HG03342 (cell line): ENCODE measurements around the gene SLC43A3.

ENCODE experiments used
- ATAC-seq: cut with Tn5 transposase; IDR thresholded peaks from one replicate; pipeline ENCODE4 v1.9.1; 2021; ENCODE audit warnings: mild to moderate bottlenecking, moderate library complexity; ENCODE audit not compliant: unreplicated experiment

The SLC43A3 gene

DNA sequence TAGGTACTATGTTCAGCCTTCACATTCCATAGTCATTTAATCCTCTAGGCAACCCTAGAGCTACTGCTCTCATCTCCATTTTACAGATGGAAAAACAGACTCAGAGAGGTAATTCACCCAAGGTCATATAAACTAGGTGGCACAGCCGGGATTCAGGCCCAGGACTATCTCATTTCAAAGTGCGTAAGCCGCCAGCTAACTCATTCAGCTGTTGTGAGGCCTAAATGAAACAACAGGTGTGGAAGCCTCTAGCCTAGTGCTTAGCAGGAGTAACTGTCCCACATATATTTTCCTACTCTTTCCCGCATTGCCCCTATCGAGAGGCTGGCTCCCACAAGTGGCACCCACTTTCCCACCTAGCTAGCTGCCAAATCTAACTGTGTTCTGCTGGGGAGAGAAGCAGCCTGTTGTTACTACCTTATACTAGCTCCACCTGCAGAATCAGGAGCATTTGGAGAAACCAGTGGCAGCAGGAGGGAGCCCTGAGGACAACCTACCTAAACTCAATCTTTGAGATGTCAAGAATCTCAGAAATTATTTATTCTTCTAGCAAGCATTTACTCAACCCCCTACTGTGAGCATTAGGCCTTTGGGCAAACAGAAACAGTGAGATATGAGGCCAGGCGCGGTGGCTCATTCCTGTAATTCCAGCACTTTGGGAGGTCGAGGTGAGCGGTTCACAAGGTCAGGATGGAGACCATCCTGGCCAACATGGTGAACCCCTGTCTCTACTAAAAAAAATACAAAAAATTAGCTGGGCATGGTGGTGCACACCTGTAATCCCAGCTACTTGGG lies 66.8 kb downstream of the SLC43A3 start:
- ATAC-seq = no peak

DNA sequence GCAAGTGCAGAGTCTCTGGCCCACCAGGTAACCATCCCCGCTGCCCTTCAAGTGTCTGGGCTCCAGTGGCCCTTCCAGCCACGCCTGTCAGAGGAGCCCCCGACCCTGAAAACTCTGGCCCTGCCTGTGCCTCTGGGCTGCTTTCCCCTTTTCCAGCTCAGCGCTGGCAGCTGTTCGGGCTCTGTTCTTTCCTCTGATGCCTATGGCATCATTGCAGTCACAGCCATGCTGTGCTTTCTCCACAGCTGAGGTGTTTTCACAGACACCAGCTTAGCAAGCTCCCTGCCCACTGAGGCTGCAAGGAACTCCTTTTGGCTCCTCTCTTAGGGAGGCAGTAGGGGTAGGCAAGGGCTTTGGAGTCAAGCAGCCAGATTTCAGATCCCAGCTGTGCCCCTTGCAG lies 67.5 kb downstream of the SLC43A3 start:
- ATAC-seq = no peak

DNA sequence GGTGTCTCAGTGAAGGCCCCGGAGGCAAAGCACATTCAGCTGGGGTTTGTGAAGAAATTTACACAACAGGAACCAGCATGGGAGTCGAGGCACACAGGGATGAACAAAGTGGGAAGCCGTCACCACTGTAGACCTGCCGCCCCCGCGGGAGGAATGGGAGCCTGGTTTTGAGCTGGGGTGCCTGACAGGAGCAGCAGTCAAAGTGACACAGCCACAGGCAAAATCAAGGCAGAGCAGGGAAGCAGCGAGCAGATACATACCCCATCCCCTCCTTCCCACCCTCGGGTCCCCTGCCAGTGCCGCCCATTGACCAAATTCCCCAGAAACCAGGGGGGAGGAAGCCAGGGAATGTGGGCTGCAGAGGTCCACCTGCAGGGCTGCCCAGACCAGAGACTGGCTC lies 67.9 kb downstream of the SLC43A3 start:
- no peak for ATAC-seq

DNA sequence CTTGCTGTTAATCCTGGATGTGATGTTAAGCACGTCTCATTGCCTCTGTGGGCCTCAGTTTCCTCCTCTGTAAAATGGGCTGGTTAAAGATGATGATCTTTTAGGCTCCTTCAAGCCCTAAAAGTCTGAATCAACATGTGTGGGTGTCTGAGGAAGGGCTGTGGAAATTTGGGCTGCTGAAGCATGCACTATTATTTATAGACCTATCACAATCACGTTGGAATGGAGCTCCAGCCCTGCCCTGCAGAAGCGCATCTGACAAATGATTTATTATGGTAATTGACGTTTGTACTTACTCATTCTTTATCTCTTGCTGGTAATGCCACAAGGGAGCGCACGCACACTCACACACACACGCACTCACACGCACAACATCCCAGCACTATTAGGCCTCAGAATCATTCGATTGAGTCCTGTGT lies 68.4 kb downstream of the SLC43A3 start:
- no peak for ATAC-seq

DNA sequence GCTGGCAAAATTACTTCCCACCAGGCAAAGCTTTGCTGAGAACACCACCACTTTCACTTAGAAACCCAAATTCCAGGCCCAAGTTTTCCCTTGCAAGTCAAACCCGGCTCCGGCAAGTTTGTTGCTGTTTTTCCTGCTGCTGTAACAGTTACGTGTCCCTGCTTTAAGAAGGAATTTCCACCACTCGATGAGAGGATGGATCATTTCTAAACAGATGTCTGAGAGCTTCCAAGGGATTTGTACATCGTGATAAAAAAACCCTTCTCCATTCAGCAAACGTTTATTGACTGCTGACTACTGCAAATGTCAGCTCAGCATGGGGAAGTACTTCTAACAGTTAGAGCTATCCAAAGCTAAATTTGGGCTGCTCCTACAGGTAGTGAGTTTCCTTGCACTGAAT lies 69.1 kb downstream of the SLC43A3 start:
- ATAC-seq = no peak

DNA sequence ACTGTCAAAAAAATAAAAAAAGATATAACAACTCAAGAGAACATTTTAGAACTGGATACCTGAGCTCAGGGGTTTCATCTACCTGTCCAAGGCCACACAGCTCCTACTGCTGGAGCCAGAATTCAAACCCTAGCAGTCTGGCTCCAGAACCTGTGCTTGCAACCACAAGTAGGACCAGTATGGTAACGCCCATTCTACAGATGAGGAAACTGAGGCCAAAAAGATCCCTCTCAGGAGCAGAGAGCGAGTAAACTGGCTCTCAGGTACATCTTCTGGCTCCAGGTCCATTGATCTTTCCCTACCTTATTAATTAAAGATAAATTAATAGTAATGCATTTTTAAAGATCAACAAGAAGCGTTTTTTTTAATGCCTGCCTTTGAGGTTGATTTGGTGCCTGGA lies 69.6 kb downstream of the SLC43A3 start:
- ATAC-seq = no peak
